UCSD-AML1 (cell line): ENCODE data around the gene N4BP3.

Source experiments
- DNase-seq: peaks from one replicate; lab custom pipeline; 2025; ENCODE audit not compliant: unreplicated experiment; lab: John Stamatoyannopoulos, UW

The N4BP3 gene

GRCh38 chr5:178103612-178104011 lies 9.7 kb upstream of the N4BP3 start:
- DNase-seq = no peak

GRCh38 chr5:178104492-178104891 lies 8.8 kb upstream of the N4BP3 start:
- no peak for DNase-seq

- DNase-seq = no peak
Measured at GRCh38 chr5:178106086-178106485, 7.2 kb upstream of the N4BP3 start.

GRCh38 chr5:178106556-178107239 lies 6.6 kb upstream of the N4BP3 start:
- DNase-seq = no peak

- DNase-seq = no peak
Measured at GRCh38 chr5:178107756-178108310, 5.5 kb upstream of the N4BP3 start.

- no peak for DNase-seq
Measured at GRCh38 chr5:178108446-178108845, 4.9 kb upstream of the N4BP3 start.

- no peak for DNase-seq
Measured at GRCh38 chr5:178108966-178109365, 4.4 kb upstream of the N4BP3 start.

- DNase-seq = no peak
Measured at GRCh38 chr5:178110511-178110910, 2.8 kb upstream of the N4BP3 start.

- no peak for DNase-seq
Measured at GRCh38 chr5:178111925-178112324, 1.4 kb upstream of the N4BP3 start.

GRCh38 chr5:178112545-178112944 lies 787 bp upstream of the N4BP3 start:
- no peak for DNase-seq

- DNase-seq = no peak
Measured at GRCh38 chr5:178113841-178114324, 551 bp downstream of the N4BP3 start.

GRCh38 chr5:178114325-178115135 lies 1.2 kb downstream of the N4BP3 start:
- peak; percentile 31 for DNase-seq

GRCh38 chr5:178115136-178115813 lies 1.9 kb downstream of the N4BP3 start:
- DNase-seq = no peak

- no peak for DNase-seq
Measured at GRCh38 chr5:178115814-178116142, 2.4 kb downstream of the N4BP3 start.

- DNase-seq = peak; percentile 35
Measured at GRCh38 chr5:178116143-178116885, 3.0 kb downstream of the N4BP3 start.

- peak; percentile 35 for DNase-seq
Measured at GRCh38 chr5:178117923-178118701, 4.8 kb downstream of the N4BP3 start.

- no peak for DNase-seq
Measured at GRCh38 chr5:178119915-178120606, 6.7 kb downstream of the N4BP3 start.

- peak; percentile 44 for DNase-seq
Measured at GRCh38 chr5:178120607-178121357, 7.5 kb downstream of the N4BP3 start.
